Head of caudate nucleus (tissue), 42 donors: ENCODE data around the gene KIF26B.

ENCODE experiments used
- DNase-seq, 42 donors: peaks; one replicate each; pipeline versions ENCODE4 v3.0.0 to v3.0.0-alpha.2; 2020 to 2021; ENCODE audit warnings: mixed read lengths in 7 of 42
- intact Hi-C: fragments of 100-400 bp; cut with DNase I; formaldehyde crosslinking; loops from one replicate; pipeline ENCODE4 v1.15.0; 2022

KIF26B gene

GRCh38 chr1:245484176-245484575 is 329.4 kb downstream of the KIF26B start:
- intact Hi-C loops: no loop called here
- no peak for DNase-seq

GRCh38 chr1:245485996-245486395 is 331.2 kb downstream of the KIF26B start:
- intact Hi-C loops: no loop called here
- no peak for DNase-seq

DNA sequence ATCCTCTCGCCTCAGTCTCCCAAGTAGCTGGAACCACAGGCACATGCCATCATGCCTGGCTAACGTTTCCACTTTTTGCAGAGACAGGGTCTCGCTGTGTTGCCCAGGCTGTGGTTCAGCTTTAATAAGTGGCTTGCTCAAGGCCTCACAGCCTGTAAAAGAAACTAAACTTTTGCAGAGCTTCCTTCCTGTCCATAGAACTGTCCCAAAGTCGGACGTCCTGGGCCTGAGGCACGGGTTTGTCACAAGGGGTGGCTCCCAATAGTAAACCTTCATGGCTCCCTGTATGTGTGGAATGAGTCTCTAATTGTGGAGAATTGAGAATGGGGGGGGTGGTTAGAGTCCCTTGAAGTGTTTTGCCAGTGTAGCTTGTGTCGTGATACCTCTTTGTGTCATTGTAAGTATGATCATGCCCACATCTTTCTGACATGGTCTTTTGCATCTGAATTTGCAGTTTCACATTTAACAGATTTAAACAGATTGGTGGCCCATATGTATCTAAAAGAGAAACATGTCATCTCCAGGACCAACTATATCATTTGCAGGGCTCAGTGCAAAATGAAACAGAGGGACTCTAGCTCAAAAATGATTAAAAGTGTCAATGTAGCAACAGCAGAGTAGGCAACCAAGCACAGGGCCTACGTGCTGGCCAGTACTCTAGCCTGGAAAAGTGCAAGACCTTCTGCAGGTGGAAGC is 332.1 kb downstream of the KIF26B start:
- intact Hi-C loops: no loop called here
- no peak for DNase-seq

DNA sequence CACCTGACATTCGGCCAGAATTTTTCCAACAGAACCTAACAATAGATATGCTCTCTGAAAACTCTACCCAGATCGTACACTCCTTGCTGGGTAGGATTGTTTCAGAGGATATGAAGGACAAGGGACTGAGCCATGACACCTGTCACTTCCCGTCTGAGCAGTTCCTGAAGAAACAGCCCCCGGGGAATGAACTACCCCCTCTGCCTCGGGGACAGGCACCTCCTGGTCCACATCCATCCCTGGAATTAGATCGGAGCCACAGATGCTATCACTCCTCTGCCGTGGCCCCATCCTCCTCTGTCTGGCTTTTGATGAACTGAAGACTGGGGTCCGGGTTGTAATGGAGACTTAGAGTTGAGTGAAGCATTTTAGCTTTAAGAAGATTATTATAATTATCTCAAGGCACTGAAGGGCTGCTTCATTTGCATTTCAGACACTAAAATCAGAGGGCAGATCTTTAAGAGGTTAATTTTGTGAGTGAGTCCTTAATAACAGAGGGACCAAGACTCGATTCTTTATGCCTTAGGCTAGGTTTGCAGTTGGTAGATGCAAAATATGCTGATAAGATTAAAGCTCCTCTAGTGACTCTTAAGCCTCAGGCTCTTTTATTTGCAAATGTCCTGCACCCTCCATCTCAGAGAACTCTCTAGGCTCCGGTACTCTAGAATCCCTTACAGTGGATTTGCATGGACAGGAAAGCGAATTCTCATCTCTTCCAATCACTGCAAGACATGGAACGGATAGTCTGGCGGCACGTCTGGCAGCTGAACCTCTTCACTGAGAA is 333.8 kb downstream of the KIF26B start:
- intact Hi-C loops: no loop called here
- no peak for DNase-seq

DNA sequence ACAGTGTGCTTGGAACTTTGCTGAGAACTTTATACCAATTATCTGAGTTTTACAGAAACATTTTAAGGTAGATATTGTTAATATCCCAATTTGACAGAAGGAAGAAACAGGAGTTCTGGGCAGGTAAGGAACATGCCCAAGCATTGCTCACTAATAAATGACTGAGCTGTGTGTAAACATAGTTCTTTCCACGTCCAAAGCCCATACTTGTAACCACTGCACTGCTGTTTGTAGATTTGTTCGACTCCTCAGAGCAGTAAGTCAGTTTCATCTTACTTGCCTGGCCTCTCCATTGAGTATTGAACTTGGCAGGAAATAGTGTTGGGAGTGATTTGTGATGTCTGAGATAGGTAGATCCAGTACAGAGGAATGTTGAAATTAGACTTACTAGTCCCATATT is 335.1 kb downstream of the KIF26B start:
- intact Hi-C loops: no loop called here

GRCh38 chr1:245493029-245493428 is 338.2 kb downstream of the KIF26B start:
- DNase-seq: no peak

More for the DNA sequence above, 335.1 kb downstream of the KIF26B start:
- DNase-seq: no peak

GRCh38 chr1:245495681-245496080 is 340.9 kb downstream of the KIF26B start:
- intact Hi-C loops: no loop called here
- no peak for DNase-seq

More at GRCh38 chr1:245493029-245493428, 338.2 kb downstream of the KIF26B start:
- intact Hi-C loops: no loop called here

DNA sequence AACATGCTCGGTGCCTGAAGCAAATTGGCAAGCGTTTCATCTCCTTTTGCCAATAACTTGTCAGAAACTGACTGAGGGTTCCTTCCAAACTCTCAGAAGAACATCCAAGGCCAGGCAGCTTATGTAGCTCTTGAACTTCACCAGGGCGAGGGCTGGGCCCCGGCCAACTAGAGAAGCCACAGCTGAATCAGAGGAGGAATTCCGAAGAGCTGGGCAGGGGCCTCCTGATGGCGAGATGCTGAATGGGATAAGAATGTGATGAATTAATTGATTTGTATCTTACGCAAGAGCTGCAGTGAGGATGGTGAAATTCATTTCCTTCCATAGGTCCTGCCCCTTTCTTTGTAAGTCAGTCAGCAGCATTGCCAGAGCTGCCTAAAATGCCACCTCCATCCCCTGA is 345.8 kb downstream of the KIF26B start:
- intact Hi-C loops: no loop called here

DNA sequence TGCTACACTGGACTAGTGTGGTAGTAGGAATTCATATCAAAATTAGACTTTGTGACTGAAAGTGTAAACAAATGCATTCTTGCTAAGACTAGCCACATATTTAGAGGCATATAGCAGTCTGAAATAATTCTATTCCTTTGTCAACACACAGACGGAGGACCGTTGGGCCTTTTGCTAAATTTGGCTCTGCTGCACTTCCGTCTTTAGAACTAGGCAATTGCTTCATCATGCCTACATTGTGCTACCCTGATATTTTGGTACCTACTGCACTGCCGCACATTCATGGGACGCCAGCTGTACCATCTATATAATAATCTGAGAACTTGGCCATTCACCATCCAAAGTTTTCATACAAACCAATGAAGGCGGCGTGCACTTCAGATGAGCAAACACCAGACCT is 346.8 kb downstream of the KIF26B start:
- DNase-seq: peak in 2 of 42 donors; percentile 12 to 20
- intact Hi-C loops: no loop called here

More for the DNA sequence above, 345.8 kb downstream of the KIF26B start:
- DNase-seq: peak in 1 of 42 donors; percentile 62

DNA sequence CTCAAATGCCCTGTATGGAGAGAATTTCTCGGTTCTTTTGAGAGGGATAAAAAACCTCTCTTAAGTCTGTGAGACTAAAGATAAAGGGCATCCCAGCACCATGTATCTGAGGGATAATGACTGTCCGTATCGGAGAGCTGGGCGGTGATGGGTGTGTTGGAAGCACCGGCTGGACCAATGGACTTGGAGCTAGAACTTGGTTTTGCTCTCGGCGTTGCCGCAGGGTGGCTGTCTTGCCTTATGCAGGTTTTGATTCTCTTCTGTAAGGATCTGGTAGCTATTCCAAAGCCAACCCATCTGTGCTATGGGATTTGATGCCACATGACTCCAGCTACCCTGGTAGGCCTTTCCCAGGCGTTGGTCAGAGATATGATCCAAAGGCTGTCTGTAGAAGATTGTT is 348.8 kb downstream of the KIF26B start:
- intact Hi-C loops: no loop called here
- no peak for DNase-seq

- no peak for DNase-seq
- intact Hi-C loops: no loop called here
Measured at GRCh38 chr1:245510144-245510543, 355.4 kb downstream of the KIF26B start.

GRCh38 chr1:245512181-245512888 is 357.6 kb downstream of the KIF26B start:
- intact Hi-C loops: no loop called here

DNA sequence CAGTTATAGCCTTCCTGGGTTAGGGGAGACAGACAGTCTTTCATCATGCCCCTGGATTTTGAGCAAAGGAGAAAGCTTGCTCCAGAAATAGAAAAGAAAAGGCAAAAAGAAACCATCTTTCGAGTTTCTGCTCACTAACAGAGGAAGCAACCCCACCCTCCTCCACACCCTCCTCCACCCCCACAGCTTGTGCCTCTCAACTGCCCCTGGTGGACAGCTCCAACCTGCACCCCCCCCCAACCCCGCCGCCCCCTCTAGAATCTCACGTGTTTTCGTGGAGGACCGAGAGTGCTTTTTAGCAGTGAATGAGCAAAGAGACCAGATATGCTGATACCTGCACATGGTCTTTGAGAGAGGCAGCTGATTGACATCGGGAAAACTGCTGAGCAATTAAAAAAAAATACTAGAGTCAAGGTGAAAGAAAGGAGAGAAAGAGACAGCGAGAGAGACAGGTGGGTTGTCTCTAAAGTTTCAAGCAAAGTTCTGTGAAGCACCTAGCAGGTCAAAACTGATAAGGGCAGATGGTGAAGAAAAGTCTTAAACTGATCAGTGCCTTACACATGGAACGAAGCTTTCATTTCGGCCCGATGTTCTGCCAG is 358.3 kb downstream of the KIF26B start:
- intact Hi-C loops: no loop called here
- DNase-seq: peak in 14 of 42 donors; percentile 9 to 60 (median 31)

More at GRCh38 chr1:245512181-245512888, 357.6 kb downstream of the KIF26B start:
- peak in 9 of 42 donors; percentile 9 to 62 (median 17) for DNase-seq

DNA sequence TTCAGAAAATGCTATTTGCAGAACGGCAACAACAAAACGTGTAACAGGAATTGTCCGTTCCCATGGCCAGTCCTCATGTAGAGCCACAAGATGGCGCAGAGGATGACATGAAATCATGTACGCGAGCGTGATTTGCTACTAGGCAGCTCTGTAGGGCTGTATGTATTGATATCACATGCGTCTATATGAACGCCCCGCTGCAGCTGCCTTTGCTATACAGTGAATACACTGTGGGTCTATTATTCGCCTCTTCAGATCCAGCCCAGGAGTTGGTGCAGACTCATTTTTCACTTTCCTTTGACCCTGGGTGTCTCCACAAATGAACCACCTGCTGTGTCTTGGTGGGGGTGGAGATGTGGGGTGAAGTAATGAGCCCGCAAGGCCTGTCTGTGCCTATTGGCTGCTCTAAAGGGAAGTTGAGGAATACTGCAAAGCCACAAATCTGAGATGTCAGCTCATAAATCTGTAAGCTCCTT is 361.5 kb downstream of the KIF26B start:
- DNase-seq: no peak
- intact Hi-C loops: no loop called here

GRCh38 chr1:245520611-245521010 is 365.8 kb downstream of the KIF26B start:
- intact Hi-C loops: no loop called here
- DNase-seq: no peak

DNA sequence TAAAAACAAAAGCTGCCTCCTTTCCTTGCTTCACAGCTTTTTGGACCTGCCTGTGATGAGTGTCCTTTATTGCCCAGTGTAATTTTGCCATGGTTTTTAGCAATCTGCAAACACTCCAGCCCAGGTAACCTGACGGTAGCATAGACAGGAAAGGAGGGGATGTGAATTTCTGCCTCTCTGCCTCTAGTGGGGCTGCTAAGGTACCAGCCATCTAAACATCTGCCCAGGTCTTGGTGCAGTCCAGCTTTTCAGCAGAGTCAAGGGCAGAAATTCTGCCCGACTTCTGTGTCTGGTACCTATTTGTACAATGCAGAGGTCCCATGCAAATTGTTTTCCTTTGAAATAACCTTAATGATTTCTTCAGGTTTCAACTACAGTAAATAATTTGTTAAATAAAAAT is 371.4 kb downstream of the KIF26B start:
- intact Hi-C loops: no loop called here
- DNase-seq: no peak

DNA sequence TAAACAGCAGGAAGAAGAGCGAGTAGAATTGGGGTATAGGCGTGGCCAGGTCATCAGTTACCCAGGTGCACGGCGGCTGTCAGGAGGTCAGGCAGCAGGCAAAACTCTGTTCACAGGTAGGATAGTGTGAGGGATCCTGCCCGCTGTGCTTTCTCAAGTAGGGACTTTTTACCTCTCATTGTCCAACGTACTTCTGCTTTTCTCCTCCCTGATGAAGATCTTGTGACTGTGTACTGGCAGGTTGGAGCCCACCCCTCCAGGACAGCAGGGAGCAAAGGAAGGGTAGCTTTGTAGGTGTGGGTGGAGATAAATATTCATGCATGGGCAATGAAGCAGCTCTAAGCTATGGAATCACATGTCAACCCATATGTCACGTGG is 373.5 kb downstream of the KIF26B start:
- intact Hi-C loops: no loop called here
- DNase-seq: no peak

DNA sequence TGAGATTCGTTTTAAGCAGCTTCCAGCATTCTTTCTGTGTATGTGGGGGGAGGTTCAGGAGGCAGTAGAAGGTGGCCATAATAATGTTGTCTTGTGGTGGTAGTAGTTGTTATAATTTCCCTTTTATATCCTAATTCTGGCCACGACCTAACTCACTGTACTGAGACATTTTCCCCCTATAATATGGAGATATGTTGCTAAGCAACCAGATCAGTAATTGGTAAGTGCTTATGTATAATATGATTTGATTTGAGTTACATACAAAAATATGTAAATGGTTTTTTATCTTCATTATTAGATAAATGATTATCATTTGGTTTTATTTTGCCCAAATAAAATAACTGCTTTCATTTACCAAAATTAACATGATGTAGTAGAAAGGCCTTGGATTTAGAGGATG is 376.2 kb downstream of the KIF26B start:
- intact Hi-C loops: no loop called here
- DNase-seq: no peak

- intact Hi-C loops: no loop called here
- DNase-seq: no peak
Measured at GRCh38 chr1:245537992-245538391, 383.2 kb downstream of the KIF26B start.
